NCI-H1105 treated with DMSO at 0.1 percent for 48 hours (cell line): ENCODE data around the gene TRHDE.

ENCODE experiments used
- DNase-seq: peaks from one replicate; lab custom pipeline; 2025; lab: John Stamatoyannopoulos, UW

The TRHDE gene

DNA sequence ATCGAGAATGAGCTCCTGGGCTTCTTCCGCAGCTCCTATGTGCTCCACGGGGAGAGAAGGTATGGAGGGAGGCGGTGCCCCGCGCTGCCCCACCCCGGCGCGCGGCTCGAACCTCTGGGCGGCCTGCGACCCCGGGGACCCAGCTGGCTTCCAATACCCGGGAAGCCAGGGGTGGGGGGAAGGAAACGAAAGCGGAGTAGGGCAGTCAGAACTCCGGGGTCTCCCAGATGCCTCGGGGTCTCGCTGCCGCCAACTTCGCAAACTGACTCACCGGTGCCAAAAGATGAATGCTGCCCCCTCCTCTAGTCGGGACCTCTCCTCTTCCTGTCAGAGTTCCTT, 1.3 kb downstream of the TRHDE start:
- DNase-seq: no peak

- peak; percentile 72 for DNase-seq
Measured at GRCh38 chr12:72273851-72274351, 1.7 kb downstream of the TRHDE start.

DNA sequence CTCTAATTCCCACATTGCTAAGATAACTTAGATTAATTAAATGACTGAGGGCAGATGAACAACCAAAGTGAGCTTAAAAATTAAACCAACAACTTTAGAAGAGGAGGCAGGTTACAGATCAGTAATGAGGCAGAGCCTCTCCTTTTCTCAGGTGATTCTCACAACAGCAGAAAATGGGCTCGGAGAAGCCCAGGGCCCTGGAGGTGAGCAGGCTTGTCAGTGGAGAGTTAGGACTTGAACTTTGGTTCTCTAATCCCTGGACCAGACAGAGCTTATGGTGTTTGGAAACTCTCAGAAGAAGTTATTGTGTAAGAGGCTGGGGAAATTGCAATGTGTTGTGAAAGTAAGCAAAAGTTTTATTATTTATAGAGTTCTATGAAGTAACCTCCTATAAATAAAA, 2.8 kb downstream of the TRHDE start:
- DNase-seq: no peak

DNA sequence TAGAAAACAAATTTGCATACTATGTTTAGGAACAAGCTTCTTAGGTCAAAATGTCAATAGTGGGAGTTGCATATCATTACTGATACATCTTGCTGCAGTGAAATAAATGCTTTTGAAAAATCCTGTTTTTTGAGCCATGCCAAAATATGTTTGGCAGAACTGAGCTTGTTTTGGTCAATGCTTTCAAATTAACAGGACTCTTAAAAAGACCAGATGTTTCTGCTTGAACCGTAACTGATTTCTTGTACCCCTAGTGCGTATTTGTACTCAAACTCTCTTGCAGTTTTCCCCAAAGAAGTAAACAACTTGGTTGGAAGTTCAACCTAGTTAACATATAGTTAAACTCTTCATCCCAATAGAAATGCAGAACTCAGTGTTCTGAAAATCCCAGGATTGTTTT, 3.4 kb downstream of the TRHDE start:
- DNase-seq: no peak

GRCh38 chr12:72276181-72276805, 4.1 kb downstream of the TRHDE start:
- no peak for DNase-seq

- no peak for DNase-seq
Measured at GRCh38 chr12:72277415-72277814, 5.2 kb downstream of the TRHDE start.

DNA sequence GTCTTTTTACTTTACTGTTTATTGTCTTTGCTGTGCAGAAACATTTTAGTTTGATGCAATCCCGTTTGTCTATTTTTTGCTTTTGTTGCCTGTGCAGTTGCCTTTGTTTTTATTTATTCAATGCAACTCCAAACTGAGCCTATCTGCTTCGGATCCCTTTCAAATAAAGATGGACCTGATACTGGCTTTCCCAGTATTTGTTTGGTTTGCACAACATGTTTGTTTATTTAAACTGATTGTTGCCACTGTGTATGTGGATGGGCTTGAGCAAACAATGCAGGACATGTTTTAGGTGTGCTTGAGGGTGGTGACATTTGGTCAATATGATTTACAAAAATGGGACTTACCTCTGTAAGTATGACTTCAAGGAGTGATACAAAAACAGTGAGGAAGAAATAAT, 6.7 kb downstream of the TRHDE start:
- DNase-seq: no peak

DNA sequence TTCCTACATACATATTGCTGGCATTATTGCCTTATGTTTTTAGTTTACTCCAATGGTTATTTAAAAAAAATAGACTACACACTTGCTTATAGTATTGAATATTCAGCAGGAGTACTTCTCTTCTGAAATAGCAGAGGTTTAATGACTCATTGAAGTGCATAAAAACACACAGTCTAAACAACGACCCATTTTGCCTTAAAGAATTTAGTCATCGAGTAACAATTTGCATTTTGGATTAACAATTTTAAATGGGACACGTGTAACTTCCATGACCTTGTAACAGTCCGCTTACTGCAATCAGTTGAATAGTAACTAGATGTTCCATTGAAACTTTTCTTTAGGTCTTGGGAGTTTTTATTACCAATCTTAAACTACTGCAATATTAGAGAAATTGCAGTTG, 9.0 kb downstream of the TRHDE start:
- DNase-seq: no peak

DNA sequence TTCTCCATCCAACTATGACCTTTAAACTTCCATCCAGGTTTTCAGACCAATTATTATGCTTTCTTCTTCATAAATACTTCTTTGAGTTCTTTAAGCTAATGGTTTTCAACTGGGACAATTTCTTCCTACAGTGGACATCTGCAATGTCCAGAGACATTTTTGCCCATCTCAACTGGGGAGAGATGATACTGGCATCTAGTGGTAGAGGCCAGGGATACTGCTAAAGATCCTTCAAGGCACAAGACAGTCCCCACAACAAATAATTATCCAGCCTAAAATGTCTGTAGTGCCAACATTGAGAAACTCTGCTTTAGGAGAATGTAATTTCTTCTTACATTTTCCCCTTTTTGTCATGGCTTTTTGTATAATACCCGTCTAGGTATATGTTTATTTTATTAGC, 10.6 kb downstream of the TRHDE start:
- no peak for DNase-seq

DNA sequence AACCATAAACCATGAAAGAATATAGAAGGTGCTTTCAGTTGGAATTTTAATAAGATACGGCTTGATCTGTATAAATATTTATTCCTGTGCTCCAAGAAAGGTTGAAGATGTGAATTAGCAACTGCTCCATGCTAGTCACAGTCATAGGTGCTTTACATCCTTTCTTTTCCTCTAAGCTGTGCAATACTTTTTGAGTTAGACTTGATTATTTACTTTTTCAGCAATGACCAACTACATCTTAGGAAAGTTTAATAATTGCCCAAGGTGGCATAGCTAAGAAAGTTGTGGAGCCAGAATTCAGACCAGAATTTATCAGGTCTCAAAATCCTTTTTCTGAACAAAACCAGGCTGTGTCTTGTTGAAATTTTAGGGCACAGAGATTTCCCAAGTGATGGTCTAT, 13.7 kb downstream of the TRHDE start:
- DNase-seq: no peak

GRCh38 chr12:72286526-72286925, 14.4 kb downstream of the TRHDE start:
- DNase-seq: no peak

DNA sequence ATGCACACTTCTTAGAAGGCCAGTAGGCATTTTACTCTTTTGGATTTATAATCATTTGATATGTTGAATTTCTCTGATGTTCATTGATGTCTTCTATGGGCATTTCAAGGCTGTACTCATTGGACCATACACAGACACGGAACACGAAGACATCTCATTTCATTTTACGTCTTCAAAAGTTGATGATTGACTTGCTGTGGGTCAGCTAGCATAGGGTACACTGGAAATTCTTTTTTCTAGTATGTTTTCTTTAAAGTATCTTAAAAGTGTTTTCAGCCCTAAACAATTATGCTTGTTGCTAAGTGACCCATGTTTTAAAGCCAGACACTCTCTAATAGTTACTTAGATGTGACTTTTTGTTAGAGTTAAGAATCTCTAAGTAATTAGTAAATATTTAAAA, 16.3 kb downstream of the TRHDE start:
- DNase-seq: no peak

- no peak for DNase-seq
Measured at GRCh38 chr12:72288911-72289310, 16.7 kb downstream of the TRHDE start.

DNA sequence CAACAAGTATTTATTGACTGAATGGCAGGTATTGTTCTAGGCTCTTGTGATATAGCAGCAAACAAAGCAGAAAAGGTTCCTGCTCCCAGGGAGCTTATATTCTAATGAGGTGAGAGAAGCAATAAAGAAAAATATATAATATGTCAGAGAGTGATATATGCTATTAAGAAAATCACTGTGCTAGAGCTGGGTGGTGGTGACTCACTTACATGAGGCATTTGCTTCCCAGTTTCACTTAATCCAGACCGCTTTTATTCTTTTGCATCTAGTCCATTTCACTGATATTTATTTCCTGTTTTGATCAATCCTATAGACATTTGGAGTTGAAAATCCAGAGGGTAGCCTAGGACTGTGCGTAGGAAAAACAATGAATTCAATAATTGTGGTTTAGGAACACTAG, 17.5 kb downstream of the TRHDE start:
- DNase-seq: no peak

GRCh38 chr12:72291175-72291574, 19.0 kb downstream of the TRHDE start:
- DNase-seq: no peak

GRCh38 chr12:72293701-72294100, 21.5 kb downstream of the TRHDE start:
- no peak for DNase-seq

DNA sequence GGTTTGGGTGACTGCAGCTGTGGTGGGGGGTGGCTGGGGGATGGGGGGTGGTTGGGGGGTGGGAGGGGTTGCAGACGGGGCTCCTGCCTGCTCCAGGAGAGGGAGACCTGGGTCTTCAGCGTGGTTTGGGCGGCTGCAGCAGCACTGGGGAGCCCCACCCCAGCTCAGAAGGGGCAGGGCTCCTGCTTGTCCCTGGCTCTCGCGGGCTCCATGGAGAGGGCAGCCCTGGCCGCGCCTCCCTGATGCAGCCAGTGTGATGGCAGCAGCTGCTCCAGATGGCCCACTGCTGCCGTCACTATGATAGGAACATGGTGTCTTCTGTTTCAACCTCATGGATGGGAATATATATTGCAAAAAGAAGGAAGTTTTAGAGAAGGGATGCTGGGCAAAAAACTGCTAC, 22.9 kb downstream of the TRHDE start:
- no peak for DNase-seq

DNA sequence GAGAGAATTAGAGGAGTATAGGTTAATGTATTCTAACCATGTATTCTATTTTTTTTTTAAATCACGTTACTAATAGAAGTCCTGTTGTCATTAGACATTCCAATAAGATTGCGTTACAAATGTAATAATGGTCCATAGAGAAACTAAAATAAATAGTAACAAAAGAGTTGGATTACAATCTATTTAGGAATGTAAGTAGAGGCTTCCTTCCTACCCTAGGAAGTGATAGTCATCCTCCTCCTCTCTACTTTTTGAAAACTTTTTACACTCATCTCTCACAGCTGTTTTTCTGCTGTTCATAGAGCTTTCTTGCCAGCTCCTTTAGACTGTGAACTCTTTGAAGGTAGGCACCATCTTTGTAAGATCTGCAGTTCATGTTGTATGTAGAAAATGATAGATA, 23.6 kb downstream of the TRHDE start:
- DNase-seq: no peak

GRCh38 chr12:72296389-72296788, 24.2 kb downstream of the TRHDE start:
- DNase-seq: no peak

GRCh38 chr12:72297666-72298065, 25.5 kb downstream of the TRHDE start:
- DNase-seq: no peak

- no peak for DNase-seq
Measured at GRCh38 chr12:72300728-72301127, 28.6 kb downstream of the TRHDE start.

GRCh38 chr12:72304751-72305150, 32.6 kb downstream of the TRHDE start:
- DNase-seq: no peak

DNA sequence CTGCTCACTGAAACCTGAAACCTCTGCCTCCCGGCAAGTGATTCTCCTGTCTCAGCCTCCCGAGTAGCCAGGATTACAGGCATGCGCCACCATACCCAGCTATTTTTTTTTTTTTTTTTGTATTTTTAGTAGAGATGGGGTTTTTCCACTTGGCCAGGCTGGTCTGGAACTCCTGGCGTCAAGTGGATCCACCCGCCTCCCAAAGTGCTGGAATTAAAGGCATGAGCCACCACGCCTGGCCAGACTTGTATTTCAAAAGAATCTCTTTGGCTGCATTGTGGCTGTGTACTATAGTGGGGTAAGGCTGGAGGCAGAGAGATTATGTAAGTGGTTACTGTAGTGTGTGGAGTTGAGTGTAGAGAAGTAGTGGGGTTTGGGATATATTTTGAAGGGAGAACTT, 35.1 kb downstream of the TRHDE start:
- no peak for DNase-seq

GRCh38 chr12:72311946-72312345, 39.8 kb downstream of the TRHDE start:
- no peak for DNase-seq

- DNase-seq: no peak
Measured at GRCh38 chr12:72313806-72314205, 41.6 kb downstream of the TRHDE start.
